OCI-LY7 (cell line): ENCODE results near the gene PCDH9.

Source experiments
- EZH2phosphoT487 ChIP-seq: fragments of 200-600 bp; sonication (generic); IDR thresholded peaks from 2 replicates; pipeline ENCODE4 v1.6.1; 2018; ENCODE audit warnings: low read depth, borderline replicate concordance, mild to moderate bottlenecking, mixed run types, antibody characterized with exemption, low read length, moderate library complexity, mixed read lengths
- TF ChIP-seq, protein P1 (sequence below): fragments of 200-600 bp; sonication (generic); conservative IDR thresholded peaks from 2 replicates; pipeline ENCODE4 v1.5.1; 2014; ENCODE audit warnings: mild to moderate bottlenecking, antibody characterized with exemption, low read length, moderate library complexity, mixed read lengths

GRCh38 chr13:66378894-66379293 lies 851.2 kb downstream of the PCDH9 start:
- TF ChIP-seq, protein P1, sequence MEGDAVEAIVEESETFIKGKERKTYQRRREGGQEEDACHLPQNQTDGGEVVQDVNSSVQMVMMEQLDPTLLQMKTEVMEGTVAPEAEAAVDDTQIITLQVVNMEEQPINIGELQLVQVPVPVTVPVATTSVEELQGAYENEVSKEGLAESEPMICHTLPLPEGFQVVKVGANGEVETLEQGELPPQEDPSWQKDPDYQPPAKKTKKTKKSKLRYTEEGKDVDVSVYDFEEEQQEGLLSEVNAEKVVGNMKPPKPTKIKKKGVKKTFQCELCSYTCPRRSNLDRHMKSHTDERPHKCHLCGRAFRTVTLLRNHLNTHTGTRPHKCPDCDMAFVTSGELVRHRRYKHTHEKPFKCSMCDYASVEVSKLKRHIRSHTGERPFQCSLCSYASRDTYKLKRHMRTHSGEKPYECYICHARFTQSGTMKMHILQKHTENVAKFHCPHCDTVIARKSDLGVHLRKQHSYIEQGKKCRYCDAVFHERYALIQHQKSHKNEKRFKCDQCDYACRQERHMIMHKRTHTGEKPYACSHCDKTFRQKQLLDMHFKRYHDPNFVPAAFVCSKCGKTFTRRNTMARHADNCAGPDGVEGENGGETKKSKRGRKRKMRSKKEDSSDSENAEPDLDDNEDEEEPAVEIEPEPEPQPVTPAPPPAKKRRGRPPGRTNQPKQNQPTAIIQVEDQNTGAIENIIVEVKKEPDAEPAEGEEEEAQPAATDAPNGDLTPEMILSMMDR, result no peak
- TF ChIP-seq EZH2phosphoT487, result no peak
